ENCODE measurements around the gene EMID1. TPM values are rescaled to one million over a fixed set of nuclear protein-coding genes. Genes with fewer than 3 reads are reported as not detected.

EMID1 gene
- polyA plus RNA-seq, 1 donor (not counting 4 experiments of a cell fraction or from before 2014, with no cell fraction given): not detected

- peaks cover 24% of the 10 kb centered on the region for H3K79me2 ChIP-seq (ENCODE audit: control insufficient read depth, insufficient read depth, low read length)
- peak overlapping the region; percentile 97 for H3K4me2 ChIP-seq (ENCODE audit: control insufficient read depth, extremely low read depth, insufficient read depth, low read depth, low read length)
- dilution Hi-C loops (cut with MboI; ENCODE audit: extremely low pct_ligation_motif_present, low sequenced_read_pairs): no loop called here
- H3K27me3 ChIP-seq (ENCODE audit: control insufficient read depth, extremely low read depth, insufficient read depth, low read length): no peaks in the 10 kb centered on the region
- peaks cover 37% of the 10 kb centered on the region for H3K4me1 ChIP-seq (ENCODE audit: control insufficient read depth, extremely low read depth, insufficient read depth, low read length)
- no peak overlapping the region for H3K9ac ChIP-seq (ENCODE audit: control insufficient read depth, extremely low read depth, insufficient read depth, low read length)
- no peak overlapping the region for H2AFZ ChIP-seq (ENCODE audit: control insufficient read depth, low read length)
- H3K27ac ChIP-seq (ENCODE audit: control insufficient read depth, insufficient read depth, low read length): no peak overlapping the region
- H3K9me3 ChIP-seq (ENCODE audit: control insufficient read depth, low read depth, low read length): no peaks in the 10 kb centered on the region
- H3K9me1 ChIP-seq (ENCODE audit: control insufficient read depth, extremely low read depth, insufficient read depth, low read length): no peaks in the 10 kb centered on the region
- no peak overlapping the region for H3K4me3 ChIP-seq (ENCODE audit: control insufficient read depth in 2 of 3, extremely low read depth in 1 of 3, insufficient read depth in 2 of 3, low read depth in 1 of 3, low read length in 3 of 3)
- TF ChIP-seq EZH2 (IDR thresholded peaks at IDR 0.05; ENCODE audit: low read length) (no peak), CTCF (optimal IDR thresholded peaks at IDR 0.05 in 1 of 3, IDR thresholded peaks at IDR 0.05 in 1 of 3, conservative IDR thresholded peaks at IDR 0.05 in 1 of 3; ENCODE audit: extremely low read depth in 1 of 3, insufficient read depth in 2 of 3, low read length in 3 of 3) (no peak)
- no peak for DNase-seq (ENCODE audit: low read depth, low spot score)
- peak; percentile 63 for FAIRE-seq
- H4K20me1 ChIP-seq (ENCODE audit: control insufficient read depth, extremely low read depth, insufficient read depth, low read length): peaks cover 8% of the 10 kb centered on the region
- H3K36me3 ChIP-seq (ENCODE audit: control insufficient read depth in 2 of 2, extremely low read depth in 1 of 2, insufficient read depth in 2 of 2, low read length in 2 of 2): peaks cover 2 to 14% of the 10 kb centered on the region in 2 experiments
Observed at GRCh38 chr22:29305836-29306174, 100.1 kb downstream of the EMID1 start.

- Histone ChIP-seq H3K36me3 (ENCODE audit: control insufficient read depth in 2 of 2, extremely low read depth in 1 of 2, insufficient read depth in 2 of 2, low read length in 2 of 2) (peaks cover under 1 to 12% of the 10 kb centered on the region in 2 experiments), H4K20me1 (ENCODE audit: control insufficient read depth, extremely low read depth, insufficient read depth, low read length) (peaks cover 3% of the 10 kb centered on the region), H3K9me1 (ENCODE audit: control insufficient read depth, extremely low read depth, insufficient read depth, low read length) (no peaks in the 10 kb centered on the region), H3K27ac (ENCODE audit: control insufficient read depth, insufficient read depth, low read length) (peak within 1 kb of the TSS; percentile 81), H3K4me1 (ENCODE audit: control insufficient read depth, extremely low read depth, insufficient read depth, low read length) (peaks cover 42% of the 10 kb centered on the region), H3K9ac (ENCODE audit: control insufficient read depth, extremely low read depth, insufficient read depth, low read length) (peak within 1 kb of the TSS; percentile 79), H3K79me2 (ENCODE audit: control insufficient read depth, insufficient read depth, low read length) (peaks cover 24% of the 10 kb centered on the region), H3K9me3 (ENCODE audit: control insufficient read depth, low read depth, low read length) (no peaks in the 10 kb centered on the region), H3K27me3 (ENCODE audit: control insufficient read depth, extremely low read depth, insufficient read depth, low read length) (no peaks in the 10 kb centered on the region), H3K4me3 (ENCODE audit: control insufficient read depth in 2 of 3, extremely low read depth in 1 of 3, insufficient read depth in 2 of 3, low read depth in 1 of 3, low read length in 3 of 3) (peak within 1 kb of the TSS; percentile 74 to 80 (median 75)), H2AFZ (ENCODE audit: control insufficient read depth, low read length) (peak within 1 kb of the TSS; percentile 91), H3K4me2 (ENCODE audit: control insufficient read depth, extremely low read depth, insufficient read depth, low read depth, low read length) (peak within 1 kb of the TSS; percentile 97)
- DNase-seq (ENCODE audit: low read depth, low spot score): no peak
- dilution Hi-C loops (cut with MboI; ENCODE audit: extremely low pct_ligation_motif_present, low sequenced_read_pairs): no loop called here
- no peak for FAIRE-seq
- TF ChIP-seq EZH2 (IDR thresholded peaks at IDR 0.05; ENCODE audit: low read length): no peak
- peak in 2 of 3 experiments; percentile 74 to 80 for TF ChIP-seq CTCF (optimal IDR thresholded peaks at IDR 0.05 in 1 of 3, IDR thresholded peaks at IDR 0.05 in 1 of 3, conservative IDR thresholded peaks at IDR 0.05 in 1 of 3; ENCODE audit: extremely low read depth in 1 of 3, insufficient read depth in 2 of 3, low read length in 3 of 3)
Observed at GRCh38 chr22:29306175-29306834, 100.6 kb downstream of the EMID1 start, which contains the start of gene GAS2L1. Gene GAS2L1 (plus strand): TSS chr22:29306650. CDS start chr22:29308106, 1,456 bp downstream.

Data from keratinocyte (primary cell).